Progenitor cell of endocrine pancreas (in vitro differentiated cells): ENCODE measurements around the gene FLYWCH1. TPM values are rescaled to one million over a fixed set of nuclear protein-coding genes. Genes with fewer than 3 reads are reported as not detected.
A peak's percentile ranks its signal among the peaks of the same experiment; 100 is the strongest.

Experiments used
- DNase-seq: peaks from one replicate; pipeline ENCODE4 v3.0.0; 2021; ENCODE audit warnings: low spot score; ENCODE audit not compliant: unreplicated experiment
- H3K27ac Mint-ChIP-seq: 2 replicates; pipeline ENCODE4 v1.8.0; 2021; ENCODE audit warnings: mild to moderate bottlenecking, moderate library complexity, mixed read lengths
- H3K27me3 Mint-ChIP-seq: 2 replicates; pipeline ENCODE4 v1.8.0; 2021; ENCODE audit warnings: mixed read lengths
- H3K36me3 Mint-ChIP-seq: 2 replicates; pipeline ENCODE4 v1.8.0; 2022; ENCODE audit warnings: mixed read lengths; ENCODE audit not compliant: insufficient read depth
- H3K4me1 Mint-ChIP-seq: 2 replicates; pipeline ENCODE4 v1.8.0; 2021; ENCODE audit warnings: low read depth, mixed read lengths
- H3K4me3 Mint-ChIP-seq: 2 replicates; pipeline ENCODE4 v1.8.0; 2021; ENCODE audit warnings: low read depth, mild to moderate bottlenecking, moderate library complexity, mixed read lengths
- H3K9me3 Mint-ChIP-seq: 2 replicates; pipeline ENCODE4 v1.8.0; 2021; ENCODE audit warnings: low read depth, mixed read lengths
- long read RNA-seq: library from polyadenylated mRNA; unstranded; transcript quantifications from one replicate; pipeline ENCODE4 v2.0.0, GENCODE V29; 2020
- total RNA-seq: library from RNA; stranded (reverse); gene quantifications from 2 replicates; pipeline ENCODE4 v1.2.1, GENCODE V29; 2021
- TF ChIP-seq, protein P1 (sequence below): fragments of 200-600 bp; sonication (generic); IDR thresholded peaks from one replicate; pipeline ENCODE4 v1.5.0; 2021; ENCODE audit warnings: antibody characterized with exemption, mild to moderate bottlenecking; ENCODE audit not compliant: unreplicated experiment

FLYWCH1 gene, protein sequence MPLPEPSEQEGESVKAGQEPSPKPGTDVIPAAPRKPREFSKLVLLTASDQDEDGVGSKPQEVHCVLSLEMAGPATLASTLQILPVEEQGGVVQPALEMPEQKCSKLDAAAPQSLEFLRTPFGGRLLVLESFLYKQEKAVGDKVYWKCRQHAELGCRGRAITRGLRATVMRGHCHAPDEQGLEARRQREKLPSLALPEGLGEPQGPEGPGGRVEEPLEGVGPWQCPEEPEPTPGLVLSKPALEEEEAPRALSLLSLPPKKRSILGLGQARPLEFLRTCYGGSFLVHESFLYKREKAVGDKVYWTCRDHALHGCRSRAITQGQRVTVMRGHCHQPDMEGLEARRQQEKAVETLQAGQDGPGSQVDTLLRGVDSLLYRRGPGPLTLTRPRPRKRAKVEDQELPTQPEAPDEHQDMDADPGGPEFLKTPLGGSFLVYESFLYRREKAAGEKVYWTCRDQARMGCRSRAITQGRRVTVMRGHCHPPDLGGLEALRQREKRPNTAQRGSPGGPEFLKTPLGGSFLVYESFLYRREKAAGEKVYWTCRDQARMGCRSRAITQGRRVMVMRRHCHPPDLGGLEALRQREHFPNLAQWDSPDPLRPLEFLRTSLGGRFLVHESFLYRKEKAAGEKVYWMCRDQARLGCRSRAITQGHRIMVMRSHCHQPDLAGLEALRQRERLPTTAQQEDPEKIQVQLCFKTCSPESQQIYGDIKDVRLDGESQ
- 19.5 and 20.7 TPM in 2 replicates for total RNA-seq
- long read RNA-seq, partial matches to known transcripts: 1 of 1 reads
- long read RNA-seq, other reads (novel, unspliced or antisense): 0 of 1 reads

DNA sequence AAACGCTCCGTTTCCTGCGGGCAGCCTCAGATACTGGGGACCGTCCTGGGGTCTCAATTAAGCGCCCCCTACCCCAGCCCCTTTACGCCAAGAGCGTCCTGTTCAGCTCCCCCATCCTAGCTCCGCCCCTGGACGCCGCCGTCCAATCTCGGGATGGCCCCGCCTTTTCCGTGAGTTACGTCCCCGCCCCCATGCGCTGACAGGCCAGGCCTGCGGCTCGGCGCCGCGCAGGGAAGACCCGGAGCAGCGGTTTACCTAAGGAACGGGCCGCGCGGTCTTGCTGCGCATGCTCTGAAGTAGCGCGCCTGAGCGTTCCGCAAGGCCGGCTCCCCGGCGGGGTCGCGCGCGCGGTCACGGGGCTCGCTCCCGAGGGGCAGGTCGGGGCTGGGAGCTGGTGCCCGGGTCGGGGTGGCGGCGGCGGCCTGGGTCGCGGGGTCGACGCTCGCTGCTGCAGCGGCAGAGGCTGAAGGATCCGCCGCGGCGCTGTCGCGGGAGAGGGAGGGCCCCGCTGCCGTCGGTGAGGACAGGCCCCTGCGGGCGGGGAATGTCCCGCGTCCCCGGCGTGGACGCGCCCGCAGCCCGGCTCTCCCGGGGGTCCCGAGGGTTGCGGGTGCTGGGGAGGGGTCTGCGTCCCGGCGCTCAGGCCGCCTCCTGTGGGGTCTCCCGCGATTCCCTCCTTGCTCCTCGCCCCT, at the start of gene FLYWCH1:
FLYWCH1 (plus strand) TSS at position 294 of the 692 bp plus-strand sequence. CDS start 17,755 bp downstream, outside the sequence.
- peak; percentile 97 for DNase-seq
- H3K27me3 Mint-ChIP-seq: peaks cover 17% of the 10 kb centered on the region
- H3K4me3 Mint-ChIP-seq: peak within 1 kb of the TSS; percentile 83
- TF ChIP-seq, protein P1, sequence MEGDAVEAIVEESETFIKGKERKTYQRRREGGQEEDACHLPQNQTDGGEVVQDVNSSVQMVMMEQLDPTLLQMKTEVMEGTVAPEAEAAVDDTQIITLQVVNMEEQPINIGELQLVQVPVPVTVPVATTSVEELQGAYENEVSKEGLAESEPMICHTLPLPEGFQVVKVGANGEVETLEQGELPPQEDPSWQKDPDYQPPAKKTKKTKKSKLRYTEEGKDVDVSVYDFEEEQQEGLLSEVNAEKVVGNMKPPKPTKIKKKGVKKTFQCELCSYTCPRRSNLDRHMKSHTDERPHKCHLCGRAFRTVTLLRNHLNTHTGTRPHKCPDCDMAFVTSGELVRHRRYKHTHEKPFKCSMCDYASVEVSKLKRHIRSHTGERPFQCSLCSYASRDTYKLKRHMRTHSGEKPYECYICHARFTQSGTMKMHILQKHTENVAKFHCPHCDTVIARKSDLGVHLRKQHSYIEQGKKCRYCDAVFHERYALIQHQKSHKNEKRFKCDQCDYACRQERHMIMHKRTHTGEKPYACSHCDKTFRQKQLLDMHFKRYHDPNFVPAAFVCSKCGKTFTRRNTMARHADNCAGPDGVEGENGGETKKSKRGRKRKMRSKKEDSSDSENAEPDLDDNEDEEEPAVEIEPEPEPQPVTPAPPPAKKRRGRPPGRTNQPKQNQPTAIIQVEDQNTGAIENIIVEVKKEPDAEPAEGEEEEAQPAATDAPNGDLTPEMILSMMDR: no peak
- peak within 1 kb of the TSS; percentile 89 for H3K27ac Mint-ChIP-seq
- no peaks in the 10 kb centered on the region for H3K36me3 Mint-ChIP-seq
- no peaks in the 10 kb centered on the region for H3K9me3 Mint-ChIP-seq
- peaks cover 4% of the 10 kb centered on the region for H3K4me1 Mint-ChIP-seq

DNA sequence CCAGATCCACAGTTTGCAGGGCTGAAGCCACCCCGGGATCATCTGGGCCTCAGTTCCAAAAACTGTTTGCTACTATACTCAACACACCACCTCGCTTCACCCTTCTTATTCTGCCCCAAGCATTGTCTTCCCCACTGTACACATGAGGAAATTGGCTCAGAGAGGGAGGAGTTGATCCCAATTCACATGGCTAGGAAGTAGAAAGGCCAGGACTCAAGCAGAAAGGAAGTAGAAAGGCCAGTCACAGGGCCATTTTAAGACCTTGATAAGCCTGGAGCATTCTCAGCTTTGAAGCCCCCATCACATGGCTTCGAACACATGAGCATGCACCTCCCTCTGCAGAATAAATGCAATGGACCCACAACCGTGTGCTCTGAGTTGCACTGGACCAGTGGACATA, 46.1 kb upstream of the FLYWCH1 start:
- TF ChIP-seq, protein P1: no peak
- no peaks in the 10 kb centered on the region for H3K36me3 Mint-ChIP-seq
- no peaks in the 10 kb centered on the region for H3K9me3 Mint-ChIP-seq
- H3K4me3 Mint-ChIP-seq: no peak overlapping the region
- no peaks in the 10 kb centered on the region for H3K4me1 Mint-ChIP-seq
- H3K27ac Mint-ChIP-seq: no peak overlapping the region
- no peak for DNase-seq
- peaks cover 46% of the 10 kb centered on the region for H3K27me3 Mint-ChIP-seq

DNA sequence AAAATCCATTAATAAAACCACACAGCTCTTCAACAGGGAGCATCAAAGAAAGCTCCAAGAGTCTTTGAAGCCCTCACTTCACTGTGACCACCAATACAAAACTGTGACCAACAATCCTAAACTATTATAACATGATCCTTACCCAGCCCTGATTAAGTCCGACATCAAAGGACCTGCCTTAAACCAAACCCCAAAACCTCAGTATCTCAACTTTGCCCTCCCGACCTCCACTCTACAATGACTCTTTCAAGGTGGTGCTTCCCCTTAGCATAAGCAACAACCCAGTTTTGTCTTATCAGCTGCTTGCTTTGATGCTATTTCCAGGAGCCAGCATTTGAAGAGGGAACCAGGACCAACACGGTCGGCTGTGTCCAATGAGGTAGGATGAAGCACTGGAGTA, 45.3 kb upstream of the FLYWCH1 start:
- Mint-ChIP-seq H3K9me3 (no peaks in the 10 kb centered on the region), H3K27me3 (peaks cover 47% of the 10 kb centered on the region), H3K36me3 (no peaks in the 10 kb centered on the region), H3K4me1 (no peaks in the 10 kb centered on the region), H3K27ac (peak overlapping the region; percentile 30), H3K4me3 (peak overlapping the region; percentile 27)
- no peak for DNase-seq
- TF ChIP-seq, protein P1: no peak

DNA sequence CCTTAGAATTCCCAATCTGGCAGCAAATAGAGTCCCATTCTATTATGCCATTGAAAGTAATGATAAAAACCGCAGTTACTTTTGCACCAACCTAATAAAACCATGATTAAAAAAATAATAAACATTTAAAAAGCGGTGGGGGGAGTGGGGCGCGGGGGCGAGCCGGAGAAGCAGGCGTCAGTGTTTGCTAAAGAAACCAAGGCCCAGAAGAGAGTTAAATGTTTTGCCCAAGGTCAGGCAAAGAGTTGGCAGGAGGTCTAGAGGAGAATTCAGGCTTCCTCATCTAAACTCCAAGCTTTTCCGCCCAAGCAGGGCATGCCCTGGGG, 44.1 kb upstream of the FLYWCH1 start:
- H3K36me3 Mint-ChIP-seq: no peaks in the 10 kb centered on the region
- DNase-seq: no peak
- H3K9me3 Mint-ChIP-seq: no peaks in the 10 kb centered on the region
- TF ChIP-seq, protein P1: no peak
- H3K4me1 Mint-ChIP-seq: no peaks in the 10 kb centered on the region
- peaks cover 50% of the 10 kb centered on the region for H3K27me3 Mint-ChIP-seq
- H3K27ac Mint-ChIP-seq: peak overlapping the region; percentile 90
- peak overlapping the region; percentile 83 for H3K4me3 Mint-ChIP-seq
